GM21526 (cell line): Measurements from ENCODE around the gene ROR2.
"Not testable (repeated sequence)": the region's sequence is repeated elsewhere in the genome, so short reads cannot be mapped to it uniquely, and the experiment has no call there.

Experiments
- ATAC-seq: cut with Tn5 transposase; IDR thresholded peaks from one replicate; pipeline ENCODE4 v1.9.1; 2021; ENCODE audit warnings: moderate library complexity; ENCODE audit not compliant: unreplicated experiment, low FRiP score

The ROR2 gene

DNA sequence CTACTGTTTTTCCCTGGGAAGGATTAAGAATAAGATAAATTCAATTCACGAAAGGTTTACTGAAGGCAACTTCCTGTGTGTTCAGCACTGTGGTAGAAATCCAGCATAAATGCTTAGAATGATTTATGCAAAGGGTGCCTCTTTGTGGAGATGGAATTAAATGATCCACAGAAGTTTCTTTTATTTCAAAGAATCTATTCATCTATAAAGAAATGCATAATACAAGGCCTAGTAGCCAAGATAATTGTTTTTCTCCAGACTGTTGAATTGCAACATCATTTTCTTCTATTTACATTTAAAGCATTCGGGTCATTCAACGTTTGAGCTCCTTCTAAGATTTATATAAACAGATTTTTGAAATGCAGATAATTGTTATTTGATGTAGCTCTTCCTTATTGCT, 387.6 kb downstream of the ROR2 start:
- ATAC-seq, result no peak

DNA sequence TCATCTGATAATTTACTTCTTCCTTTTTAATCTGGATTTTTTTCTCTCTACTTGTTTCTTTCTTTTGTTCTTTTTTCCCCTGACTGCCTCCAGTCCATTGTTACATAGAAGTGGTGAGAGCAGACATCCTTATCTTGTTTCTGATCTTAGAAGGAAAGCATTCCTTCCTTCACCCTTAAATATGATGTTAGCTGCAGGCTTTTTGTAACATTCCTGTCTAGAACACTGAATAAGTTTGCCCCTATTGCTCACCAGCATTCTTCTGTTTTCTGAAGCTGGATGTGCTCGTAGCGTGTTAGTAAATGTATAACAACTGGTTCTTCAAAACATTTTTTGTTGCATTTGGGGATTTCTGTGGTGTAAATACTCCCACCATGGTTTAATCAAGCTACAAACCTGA, 389.7 kb downstream of the ROR2 start:
- ATAC-seq, result no peak

DNA sequence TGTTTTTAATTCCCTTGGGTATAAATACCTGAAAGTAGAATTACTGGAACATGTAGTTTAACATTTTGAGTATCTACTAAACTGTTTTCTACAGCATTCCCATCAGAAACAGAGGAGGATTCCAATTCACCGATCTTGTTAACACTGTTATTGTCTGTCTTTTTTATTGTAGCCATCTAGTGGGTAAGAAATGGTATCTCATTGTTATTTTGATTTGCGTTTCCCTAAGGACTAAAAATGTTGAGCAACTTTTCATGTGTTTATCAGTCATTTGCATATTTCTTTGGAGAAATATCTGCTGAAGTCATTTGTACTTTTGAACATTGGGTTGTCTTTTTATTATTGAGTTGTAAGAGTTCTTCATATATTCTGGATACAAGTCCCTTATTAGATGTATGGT, 391.1 kb downstream of the ROR2 start:
- ATAC-seq, result no peak

DNA sequence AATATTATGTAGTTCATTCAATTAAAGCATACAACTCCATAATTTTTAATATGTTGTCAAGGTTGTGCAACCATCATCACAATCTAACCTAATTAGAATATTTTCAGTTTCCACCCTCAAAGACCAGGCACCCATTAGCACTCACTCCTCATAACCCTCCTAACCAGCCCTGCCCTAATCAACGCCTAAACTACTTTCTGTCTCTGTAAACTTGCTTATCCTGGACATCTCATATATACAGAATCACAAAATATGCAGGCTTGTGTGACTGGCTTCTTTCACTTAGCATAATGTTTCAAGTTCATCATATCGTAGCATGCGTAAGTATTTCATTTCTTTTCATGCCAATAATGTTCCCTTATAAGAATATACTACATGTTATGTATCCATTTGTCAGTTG, 391.6 kb downstream of the ROR2 start:
- no peak for ATAC-seq

DNA sequence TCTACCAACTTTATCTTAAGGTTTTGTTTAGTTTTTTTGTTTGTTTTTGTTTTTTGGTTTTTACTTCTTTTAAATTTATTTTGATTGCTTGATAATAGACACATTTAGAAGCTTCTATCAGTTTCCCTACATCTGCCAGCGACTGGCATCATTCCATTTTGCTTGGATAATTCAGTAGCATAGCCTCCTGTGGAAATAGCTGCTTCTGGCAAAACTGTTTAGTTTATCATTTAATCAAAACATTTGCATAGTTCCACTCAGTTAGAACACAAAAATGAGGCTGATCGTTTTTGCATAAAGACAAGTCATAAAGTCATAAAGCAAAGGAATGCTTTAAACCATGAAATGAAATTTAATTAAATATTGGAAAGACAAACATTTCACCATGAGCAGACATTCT, 392.7 kb downstream of the ROR2 start:
- ATAC-seq, result no peak

DNA sequence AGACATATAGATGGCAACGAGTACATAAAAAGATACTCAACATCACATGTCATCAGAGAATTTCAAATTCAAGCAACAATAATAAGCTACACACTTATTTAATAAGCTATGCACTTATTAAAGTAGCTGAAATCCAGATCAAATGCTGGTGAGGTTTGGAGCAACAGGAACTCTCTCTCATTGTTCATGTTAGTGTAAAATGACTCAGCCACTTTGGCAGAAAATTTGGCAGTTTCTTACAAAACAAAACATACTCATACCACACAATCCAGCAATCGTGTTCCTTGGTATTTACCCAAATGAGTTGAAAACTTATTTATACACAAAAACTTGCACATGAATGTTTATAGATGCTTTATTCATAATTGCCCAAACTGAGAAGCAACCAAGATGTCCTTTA, 394.9 kb downstream of the ROR2 start:
- ATAC-seq, result no peak

DNA sequence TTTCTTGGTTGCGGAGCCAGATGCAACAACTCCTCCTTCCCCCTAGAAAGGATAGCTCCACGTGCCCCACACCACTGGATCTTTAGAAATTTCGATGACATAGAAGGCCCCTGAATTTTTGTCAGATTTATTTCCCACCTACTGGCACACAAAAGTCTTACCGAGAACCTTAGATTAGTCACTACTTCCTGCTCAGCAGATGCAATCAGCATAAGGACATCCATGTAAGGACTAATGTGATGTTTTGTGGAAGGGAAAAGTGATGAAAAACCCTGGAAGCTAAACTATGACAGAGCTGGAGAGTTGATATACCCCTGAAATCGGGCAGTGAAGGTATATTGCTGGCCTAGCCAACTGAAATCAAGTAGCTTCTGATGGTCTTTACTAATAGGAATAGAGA, 400.9 kb downstream of the ROR2 start:
- ATAC-seq, result no peak

DNA sequence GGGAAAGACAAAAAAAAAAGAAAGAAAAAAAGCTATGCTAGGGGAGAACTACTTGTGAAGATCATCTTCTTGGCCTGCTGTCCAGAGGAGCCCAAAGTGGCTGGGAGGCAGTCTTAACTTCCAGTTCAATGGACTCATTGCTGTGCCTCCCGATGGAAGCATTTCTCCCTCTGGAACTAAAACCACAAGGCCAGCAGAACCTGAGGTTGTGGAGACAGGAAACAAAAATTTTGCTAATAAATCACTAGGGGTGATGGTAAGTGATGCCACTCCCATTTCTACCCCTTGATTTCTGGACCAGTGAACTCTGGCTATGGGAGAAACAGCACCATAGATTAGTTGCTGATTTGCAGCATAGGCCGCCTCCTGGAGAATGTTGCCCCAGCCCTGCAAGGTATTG, 402.9 kb downstream of the ROR2 start:
- ATAC-seq, result no peak

DNA sequence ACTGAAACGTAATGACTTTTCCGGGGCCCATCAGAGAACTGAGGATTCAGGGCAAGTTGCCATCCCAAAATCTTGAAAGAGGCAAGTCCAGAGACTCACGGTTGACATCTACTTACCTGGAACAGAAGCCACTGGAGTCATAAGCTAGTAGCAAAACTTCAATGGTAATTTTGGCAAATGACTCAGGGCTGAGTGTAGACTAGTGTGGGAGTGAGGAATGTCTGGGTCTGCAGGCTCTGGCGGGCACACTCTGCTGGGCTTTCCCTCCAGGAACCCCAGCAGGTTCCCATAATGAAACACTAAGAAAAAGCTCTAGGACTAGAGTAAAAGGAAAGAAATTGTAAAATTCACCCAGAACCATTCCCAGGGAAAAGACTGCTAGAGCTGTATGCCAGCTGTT, 403.5 kb downstream of the ROR2 start:
- ATAC-seq, result no peak

DNA sequence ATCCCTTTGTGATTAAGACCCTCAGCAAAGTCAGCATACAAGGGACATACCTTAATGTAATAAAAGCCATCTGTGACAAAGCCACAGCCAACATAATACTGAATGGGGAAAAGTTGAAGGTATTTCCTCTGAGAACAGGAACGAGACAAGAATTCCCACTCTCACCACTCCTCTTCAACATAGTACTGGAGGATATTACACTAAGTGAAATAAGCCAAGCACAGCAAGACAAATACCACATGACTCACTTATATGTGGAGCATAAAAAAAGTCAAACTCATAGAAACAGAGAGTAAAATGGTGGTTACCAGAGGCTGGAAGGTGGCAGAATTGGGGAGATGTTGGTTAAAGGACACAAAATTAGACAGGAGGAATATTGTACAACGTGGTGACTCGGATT, 408.3 kb downstream of the ROR2 start:
- no peak for ATAC-seq

DNA sequence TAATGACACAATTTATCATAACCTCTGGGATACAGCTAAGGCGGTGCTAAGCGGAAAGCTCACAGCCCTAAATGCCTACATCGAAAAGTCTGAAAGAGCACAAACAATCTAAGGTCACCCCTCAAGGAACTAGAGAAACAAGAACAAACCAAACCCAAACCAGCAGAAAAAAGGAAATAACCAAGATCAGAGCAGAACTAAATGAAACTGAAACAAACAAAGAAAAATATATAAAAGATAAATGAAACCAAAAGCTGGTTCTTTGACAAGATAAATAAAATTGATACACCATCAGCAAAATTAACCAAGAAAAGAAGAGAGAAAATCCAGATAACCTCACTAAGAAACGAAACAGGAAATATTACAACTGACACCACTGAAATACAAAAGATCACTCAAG, 409.5 kb downstream of the ROR2 start:
- ATAC-seq, result not testable (repeated sequence)

DNA sequence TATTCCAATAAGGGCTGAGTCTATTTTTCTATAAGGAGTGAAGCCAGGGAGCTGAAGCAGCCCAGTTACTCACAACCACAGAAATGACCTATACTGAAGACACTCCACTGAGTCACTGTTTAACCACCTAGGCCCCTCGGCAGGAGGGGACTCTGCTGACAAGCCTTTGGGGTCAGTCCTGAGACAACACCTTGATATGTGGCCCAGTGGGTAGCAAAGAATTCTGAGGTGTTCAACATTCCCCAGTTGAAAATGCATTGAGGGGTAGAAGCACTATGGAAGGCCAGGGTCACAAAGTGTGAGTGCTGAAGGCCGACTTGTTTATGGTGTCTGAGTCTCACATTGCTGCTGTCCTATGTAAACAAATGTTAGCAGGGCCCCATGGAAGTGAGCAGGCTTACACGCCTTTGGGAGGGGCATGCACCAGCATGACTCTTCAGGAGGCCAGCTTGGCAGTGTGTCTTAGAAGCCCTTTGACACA, 413.8 kb downstream of the ROR2 start:
- ATAC-seq, result no peak

DNA sequence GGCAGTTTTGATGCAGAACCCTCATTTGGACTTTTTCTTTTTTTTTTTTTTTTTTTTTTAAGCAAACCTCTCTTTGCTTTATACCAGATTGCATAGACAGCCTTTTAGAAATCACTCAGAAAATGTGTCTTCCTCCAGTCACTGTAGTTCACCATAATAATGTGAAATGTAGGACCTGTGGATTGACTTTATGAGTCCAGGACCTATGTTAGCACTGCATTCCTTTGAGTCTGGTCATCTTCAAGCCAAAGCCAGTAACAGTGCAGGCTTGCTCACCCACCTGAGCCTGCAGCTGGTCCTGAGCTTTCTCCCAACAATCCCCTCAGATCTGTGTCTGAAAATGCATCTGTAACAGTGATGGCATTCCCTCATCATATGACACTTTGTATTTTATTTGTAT, 415.7 kb downstream of the ROR2 start:
- ATAC-seq, result no peak

DNA sequence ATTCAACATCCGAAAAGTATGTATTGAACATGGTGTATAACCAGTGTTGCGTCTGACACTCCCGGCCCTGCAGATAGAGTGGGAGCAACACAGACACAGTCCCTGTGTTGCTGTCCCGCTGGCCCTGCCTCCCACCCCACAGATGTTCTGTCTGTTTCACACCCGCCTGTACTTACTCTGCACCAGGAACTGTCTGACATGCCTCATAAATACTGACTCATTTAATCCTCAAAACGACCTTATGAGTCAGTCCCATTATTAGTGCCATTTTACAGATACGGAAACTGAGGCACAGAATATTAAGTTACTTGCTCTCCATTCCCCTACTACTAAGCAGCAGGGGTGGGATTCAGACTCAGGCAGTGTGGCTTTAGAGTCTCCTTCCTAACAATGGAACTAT, 416.6 kb downstream of the ROR2 start:
- no peak for ATAC-seq

DNA sequence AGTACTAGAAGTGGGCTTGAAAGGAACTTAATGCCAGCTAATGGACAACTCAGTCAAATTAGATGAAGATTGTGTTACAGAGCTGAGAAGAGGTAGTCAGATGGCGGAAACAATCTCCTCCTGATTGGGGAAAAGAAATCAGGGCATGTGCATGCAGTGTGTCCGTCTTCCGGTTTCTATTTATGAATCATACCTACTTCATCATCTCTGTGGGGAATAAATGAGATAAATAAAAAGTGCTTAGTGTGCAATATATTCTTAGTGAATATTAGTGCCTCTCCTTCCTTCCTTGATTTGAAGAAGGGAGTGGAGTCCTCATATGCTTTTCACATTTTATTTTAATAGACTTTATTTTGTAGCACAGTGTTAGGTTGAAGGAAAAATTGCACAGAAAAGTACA, 417.7 kb downstream of the ROR2 start:
- ATAC-seq, result no peak

DNA sequence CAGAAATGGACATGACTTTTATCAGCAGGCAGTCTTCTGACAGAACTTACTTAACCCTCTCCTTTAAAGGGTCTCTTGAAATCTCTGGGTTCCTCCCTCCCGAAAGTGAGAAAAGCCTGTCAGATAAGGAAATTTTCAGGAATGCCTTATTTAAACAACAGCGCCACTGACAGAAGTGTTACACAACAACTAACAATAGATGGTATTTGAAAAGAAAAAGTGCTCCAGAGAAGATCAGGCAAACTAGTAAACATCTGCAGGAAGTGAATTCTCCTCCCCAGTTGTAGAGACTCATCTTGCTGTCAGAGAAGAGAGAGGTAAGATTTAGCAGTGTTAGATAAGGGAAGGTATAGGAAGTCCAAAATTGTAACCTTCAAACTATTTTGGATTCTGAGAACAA, 419.2 kb downstream of the ROR2 start:
- no peak for ATAC-seq

DNA sequence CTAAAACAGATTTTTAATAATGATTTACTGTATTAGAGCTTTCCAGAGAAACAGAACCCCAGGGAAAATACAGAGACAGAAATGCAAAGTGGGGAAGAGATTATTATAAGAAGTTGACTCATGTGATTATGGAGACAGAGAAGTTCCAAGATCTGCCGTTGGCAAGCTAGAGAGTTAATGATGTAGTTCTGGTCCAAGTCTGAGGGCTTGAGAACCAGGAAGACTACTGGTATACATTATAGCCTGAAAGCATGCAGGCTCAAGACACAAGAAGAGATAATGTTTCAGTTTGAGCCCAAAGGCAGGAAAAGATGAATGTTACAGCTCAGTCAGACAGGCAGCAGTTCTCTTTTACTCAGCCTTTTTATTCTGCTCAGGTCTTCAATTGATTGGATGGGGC, 427.5 kb downstream of the ROR2 start:
- no peak for ATAC-seq

DNA sequence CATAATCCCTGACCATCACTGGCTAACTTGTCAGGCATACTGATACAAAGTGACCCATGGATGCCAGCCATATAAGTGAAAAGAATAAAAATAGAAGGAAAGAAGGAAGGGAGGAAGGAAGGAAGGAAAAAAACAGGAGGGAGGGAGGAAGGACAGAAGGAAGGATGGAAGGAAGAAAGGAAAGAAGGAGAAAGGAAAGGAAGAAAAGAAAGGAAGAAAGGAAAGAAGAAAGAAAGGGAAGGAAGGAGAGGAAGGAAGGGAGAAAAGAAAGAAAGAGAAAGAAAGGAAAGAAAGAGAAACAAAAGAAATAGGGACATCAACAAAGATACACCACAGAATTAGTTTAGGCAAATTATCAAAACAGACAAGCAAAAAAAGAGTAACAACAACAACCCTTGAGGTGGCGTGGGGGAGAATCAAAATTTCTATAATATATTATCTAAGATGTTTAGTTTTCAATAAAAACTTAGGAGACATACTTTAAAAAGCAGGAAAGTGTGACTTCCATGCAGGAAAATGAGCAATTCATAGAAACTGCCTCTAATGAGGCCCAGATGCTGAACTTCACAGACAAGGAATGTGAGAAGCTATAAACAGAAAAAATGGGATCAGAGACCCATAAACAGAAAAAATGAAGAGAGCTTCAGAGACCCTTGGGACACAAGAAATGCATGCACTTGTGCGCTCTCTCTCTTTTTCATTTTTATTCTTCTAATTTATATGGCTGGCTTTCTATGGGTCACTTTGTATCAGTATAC, 430.3 kb downstream of the ROR2 start:
- ATAC-seq, result no peak

DNA sequence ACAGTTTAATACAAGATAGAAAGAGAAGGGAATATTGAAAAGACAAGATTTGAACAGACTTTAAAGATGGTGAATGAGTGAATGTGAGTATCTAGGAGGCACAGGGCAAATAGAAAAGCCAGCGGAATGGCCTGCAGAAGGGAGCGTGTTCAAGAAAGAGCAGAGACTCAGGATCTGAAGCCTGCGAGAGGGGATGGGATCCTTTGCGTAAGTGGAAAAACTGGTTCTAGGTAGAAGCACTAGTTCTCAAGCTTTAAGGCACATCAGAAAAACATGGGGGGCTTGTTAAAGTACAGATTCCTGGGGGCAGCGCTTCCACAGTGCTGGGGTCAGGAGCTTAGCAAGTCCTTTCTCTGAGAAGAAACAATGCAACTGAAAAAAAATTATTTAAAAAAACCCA, 431.6 kb downstream of the ROR2 start:
- ATAC-seq, result no peak

DNA sequence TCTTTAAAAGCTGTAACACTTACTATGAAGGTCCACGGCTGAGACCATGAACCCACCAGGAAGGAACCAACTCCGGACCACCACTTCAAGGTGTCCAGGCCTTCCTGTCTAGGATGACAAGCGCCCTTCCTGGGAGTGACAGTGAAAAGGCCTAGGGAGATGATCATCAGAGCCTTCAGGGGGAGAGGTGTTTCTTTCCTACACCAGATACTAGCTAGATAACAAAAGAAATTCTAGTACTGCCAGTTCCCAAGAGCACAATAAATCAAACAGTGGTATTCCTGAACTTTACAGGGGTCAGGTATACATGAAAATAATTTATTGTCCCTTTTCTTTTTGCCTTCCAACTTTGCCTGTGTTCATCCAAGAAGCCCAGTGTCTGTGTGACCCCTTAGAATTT, 432.2 kb downstream of the ROR2 start:
- ATAC-seq, result no peak

DNA sequence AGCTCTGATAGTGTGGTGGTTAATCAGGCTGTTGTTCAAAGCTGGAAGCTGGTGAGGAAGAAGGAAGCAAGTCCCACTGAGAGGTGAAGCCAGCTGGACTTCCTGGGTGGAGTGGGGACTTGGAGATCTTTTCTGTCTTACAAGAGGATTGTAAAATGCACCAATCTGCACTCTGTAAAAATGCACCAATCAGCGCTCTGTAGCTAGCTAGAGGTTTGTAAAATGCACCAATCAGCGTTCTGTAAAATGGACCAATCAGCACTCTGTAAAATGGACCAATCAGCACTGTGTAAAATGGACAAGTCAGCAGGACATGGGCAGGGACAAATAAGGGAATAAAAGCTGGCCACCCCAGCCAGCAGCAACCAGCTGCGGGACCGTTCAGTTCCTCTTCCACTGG, 432.7 kb downstream of the ROR2 start:
- ATAC-seq, result not testable (repeated sequence)

DNA sequence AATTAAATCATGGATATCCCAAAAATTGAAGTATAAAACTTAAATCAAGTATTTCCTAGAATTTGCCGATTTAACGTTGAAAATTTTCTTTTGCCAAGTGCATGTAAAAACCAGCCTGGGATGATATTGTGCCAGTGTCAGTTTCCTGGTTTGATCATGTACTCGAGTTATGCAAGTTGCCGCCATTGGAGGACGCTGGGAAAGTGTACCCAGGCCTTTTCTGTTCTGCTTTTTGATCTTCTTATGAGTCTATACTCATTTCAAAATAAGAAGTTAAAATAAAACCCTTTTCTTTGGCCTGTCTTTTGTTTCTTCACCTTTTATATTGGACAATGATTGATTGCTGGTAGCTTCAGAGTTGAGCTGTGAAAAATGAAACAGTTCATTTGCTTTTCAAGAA, 433.3 kb downstream of the ROR2 start:
- ATAC-seq, result no peak

DNA sequence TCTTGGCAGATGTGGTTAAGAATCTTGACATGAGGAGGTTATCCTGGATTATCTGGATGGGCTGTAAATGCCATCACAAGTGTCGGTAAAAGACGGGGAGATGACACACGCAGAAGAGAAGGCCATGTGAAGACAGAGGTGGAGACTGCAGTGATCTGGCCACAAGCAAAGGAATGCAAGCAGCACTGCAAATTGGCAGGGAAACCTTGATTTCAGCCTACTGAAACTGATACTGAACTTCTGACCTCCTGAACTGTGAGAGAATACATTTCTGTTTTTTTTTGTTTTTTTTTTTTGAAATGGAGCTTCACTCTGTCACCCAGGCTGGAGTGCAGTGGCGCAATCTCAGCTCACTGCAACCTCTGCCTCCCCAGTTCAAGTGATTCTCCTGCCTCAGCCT, 433.9 kb downstream of the ROR2 start:
- ATAC-seq, result no peak
